Astrocyte (in vitro differentiated cells and primary cell): ENCODE results near the gene NPTX1. TPM values are rescaled to one million over a fixed set of nuclear protein-coding genes. Genes with fewer than 3 reads are reported as not detected.

Source experiments
- DNase-seq: peaks from one replicate; pipeline ENCODE4 v3.0.0-alpha.2; 2010; ENCODE audit warnings: low read depth
- FAIRE-seq: peaks from 2 replicates; lab custom pipeline; 2011; peaks lifted over from hg19 to GRCh38; lab: Jason Lieb, UNC
- H2AFZ ChIP-seq: 2 replicates; pipeline ENCODE4 v1.6.0; 2012; ENCODE audit warnings: low read depth, low read length, inconsistent platforms
- H3K27ac ChIP-seq: 2 replicates; pipeline ENCODE4 v1.5.1; 2011; ENCODE audit warnings: low read depth, low read length, inconsistent platforms
- H3K27me3 ChIP-seq: 2 replicates; pipeline ENCODE4 v1.6.0; 2011; ENCODE audit warnings: low read length, inconsistent platforms; ENCODE audit not compliant: insufficient read depth
- H3K36me3 ChIP-seq: 2 replicates; pipeline ENCODE4 v1.5.1; 2011; ENCODE audit warnings: low read length, inconsistent platforms; ENCODE audit not compliant: insufficient read depth
- H3K4me1 ChIP-seq: 2 replicates; pipeline ENCODE4 v1.5.1; 2011; ENCODE audit warnings: low read length, inconsistent platforms; ENCODE audit not compliant: insufficient read depth
- H3K4me2 ChIP-seq: 2 replicates; pipeline ENCODE4 v1.6.0; 2012; ENCODE audit warnings: low read length, inconsistent platforms
- H3K4me3 ChIP-seq: 2 replicates; pipeline ENCODE4 v1.5.1; 2011; ENCODE audit warnings: low read depth, mild to moderate bottlenecking, low read length, inconsistent platforms; ENCODE audit not compliant: insufficient read depth
- H3K79me2 ChIP-seq: 2 replicates; pipeline ENCODE4 v1.6.0; 2012; ENCODE audit warnings: mild to moderate bottlenecking, low read length, inconsistent platforms; ENCODE audit not compliant: insufficient read depth
- H3K9ac ChIP-seq: 2 replicates; pipeline ENCODE4 v1.6.0; 2012; ENCODE audit warnings: mild to moderate bottlenecking, low read length, inconsistent platforms
- H3K9me3 ChIP-seq: 2 replicates; pipeline ENCODE4 v1.5.1; 2012; ENCODE audit warnings: low read depth, mild to moderate bottlenecking, low read length, inconsistent platforms; ENCODE audit not compliant: insufficient read depth
- H4K20me1 ChIP-seq: 2 replicates; pipeline ENCODE4 v1.6.0; 2012; ENCODE audit warnings: low read length, inconsistent platforms; ENCODE audit not compliant: insufficient read depth
- H3K27ac Mint-ChIP-seq: one replicate; pipeline ENCODE4 v1.8.0; 2021; ENCODE audit warnings: mild to moderate bottlenecking, mixed read lengths; ENCODE audit not compliant: unreplicated experiment
- H3K27me3 Mint-ChIP-seq: one replicate; pipeline ENCODE4 v1.8.0; 2021; ENCODE audit warnings: low read depth, mixed read lengths; ENCODE audit not compliant: unreplicated experiment
- H3K36me3 Mint-ChIP-seq: one replicate; pipeline ENCODE4 v1.8.0; 2021; ENCODE audit warnings: low read depth, mixed read lengths; ENCODE audit not compliant: unreplicated experiment
- H3K4me1 Mint-ChIP-seq: one replicate; pipeline ENCODE4 v1.8.0; 2021; ENCODE audit warnings: low read depth, mixed read lengths; ENCODE audit not compliant: unreplicated experiment
- H3K4me3 Mint-ChIP-seq: one replicate; pipeline ENCODE4 v1.8.0; 2021; ENCODE audit warnings: mild to moderate bottlenecking, moderate library complexity, mixed read lengths; ENCODE audit not compliant: unreplicated experiment
- H3K9me3 Mint-ChIP-seq: one replicate; pipeline ENCODE4 v1.8.0; 2021; ENCODE audit warnings: mild to moderate bottlenecking, mixed read lengths; ENCODE audit not compliant: unreplicated experiment
- EZH2 ChIP-seq: IDR thresholded peaks from 2 replicates; pipeline ENCODE4 v1.6.1; 2012; ENCODE audit warnings: mild to moderate bottlenecking, low read length, inconsistent platforms; ENCODE audit not compliant: insufficient read depth
- total RNA-seq: library from RNA; stranded (reverse); gene quantifications from 2 replicates; pipeline ENCODE4 v1.2.1, GENCODE V29; 2021
- TF ChIP-seq, protein P1 (sequence below): IDR thresholded peaks from 2 replicates; pipeline ENCODE4 v1.5.1; 2011; ENCODE audit warnings: low read depth, mild to moderate bottlenecking, inconsistent platforms, low read length, moderate library complexity; ENCODE audit not compliant: insufficient read depth

NPTX1 gene
- total RNA-seq, 1 donor from 2014 or later: 0.43 TPM

GRCh38 chr17:80519091-80519781 lies 42.8 kb upstream of the NPTX1 start:
- no peak overlapping the region for H3K27ac ChIP-seq
- no peak for FAIRE-seq

GRCh38 chr17:80518392-80518791 lies 42.0 kb upstream of the NPTX1 start:
- peaks cover 27% of the 10 kb centered on the region for H3K27me3 Mint-ChIP-seq

More at GRCh38 chr17:80519091-80519781, 42.8 kb upstream of the NPTX1 start:
- H3K4me2 ChIP-seq: no peak overlapping the region
- no peak overlapping the region for H3K9ac ChIP-seq
- no peak for DNase-seq
- no peaks in the 10 kb centered on the region for H4K20me1 ChIP-seq
- H3K27me3 ChIP-seq: peaks cover 23% of the 10 kb centered on the region
- no peaks in the 10 kb centered on the region for H3K36me3 Mint-ChIP-seq
- no peak for TF ChIP-seq EZH2
- TF ChIP-seq, protein P1, sequence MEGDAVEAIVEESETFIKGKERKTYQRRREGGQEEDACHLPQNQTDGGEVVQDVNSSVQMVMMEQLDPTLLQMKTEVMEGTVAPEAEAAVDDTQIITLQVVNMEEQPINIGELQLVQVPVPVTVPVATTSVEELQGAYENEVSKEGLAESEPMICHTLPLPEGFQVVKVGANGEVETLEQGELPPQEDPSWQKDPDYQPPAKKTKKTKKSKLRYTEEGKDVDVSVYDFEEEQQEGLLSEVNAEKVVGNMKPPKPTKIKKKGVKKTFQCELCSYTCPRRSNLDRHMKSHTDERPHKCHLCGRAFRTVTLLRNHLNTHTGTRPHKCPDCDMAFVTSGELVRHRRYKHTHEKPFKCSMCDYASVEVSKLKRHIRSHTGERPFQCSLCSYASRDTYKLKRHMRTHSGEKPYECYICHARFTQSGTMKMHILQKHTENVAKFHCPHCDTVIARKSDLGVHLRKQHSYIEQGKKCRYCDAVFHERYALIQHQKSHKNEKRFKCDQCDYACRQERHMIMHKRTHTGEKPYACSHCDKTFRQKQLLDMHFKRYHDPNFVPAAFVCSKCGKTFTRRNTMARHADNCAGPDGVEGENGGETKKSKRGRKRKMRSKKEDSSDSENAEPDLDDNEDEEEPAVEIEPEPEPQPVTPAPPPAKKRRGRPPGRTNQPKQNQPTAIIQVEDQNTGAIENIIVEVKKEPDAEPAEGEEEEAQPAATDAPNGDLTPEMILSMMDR: no peak
- no peak overlapping the region for H3K4me3 Mint-ChIP-seq
- no peak overlapping the region for H3K4me3 ChIP-seq
- H3K79me2 ChIP-seq: no peaks in the 10 kb centered on the region
- no peaks in the 10 kb centered on the region for H3K36me3 ChIP-seq
- no peaks in the 10 kb centered on the region for H3K4me1 Mint-ChIP-seq
- H3K9me3 Mint-ChIP-seq: no peaks in the 10 kb centered on the region
- no peak overlapping the region for H3K27ac Mint-ChIP-seq
- H3K27me3 Mint-ChIP-seq: peaks cover 30% of the 10 kb centered on the region
- H3K4me1 ChIP-seq: no peaks in the 10 kb centered on the region
- no peaks in the 10 kb centered on the region for H3K9me3 ChIP-seq
- H2AFZ ChIP-seq: no peak overlapping the region

More at GRCh38 chr17:80518392-80518791, 42.0 kb upstream of the NPTX1 start:
- H3K36me3 Mint-ChIP-seq: no peaks in the 10 kb centered on the region
- H3K4me2 ChIP-seq: no peak overlapping the region
- H3K27ac ChIP-seq: no peak overlapping the region
- H3K9ac ChIP-seq: no peak overlapping the region
- FAIRE-seq (no peak), DNase-seq (no peak)
- H3K27ac Mint-ChIP-seq: no peak overlapping the region
- no peak overlapping the region for H3K4me3 Mint-ChIP-seq
- no peak overlapping the region for H2AFZ ChIP-seq
- peaks cover 7% of the 10 kb centered on the region for H3K4me1 ChIP-seq
- H3K79me2 ChIP-seq: no peaks in the 10 kb centered on the region
- H3K4me3 ChIP-seq: no peak overlapping the region
- no peaks in the 10 kb centered on the region for H4K20me1 ChIP-seq
- H3K27me3 ChIP-seq: peaks cover 23% of the 10 kb centered on the region
- H3K9me3 Mint-ChIP-seq: no peaks in the 10 kb centered on the region
- TF ChIP-seq, protein P1: no peak
- no peak for TF ChIP-seq EZH2
- H3K4me1 Mint-ChIP-seq: peaks cover 7% of the 10 kb centered on the region
- no peaks in the 10 kb centered on the region for H3K9me3 ChIP-seq
- no peaks in the 10 kb centered on the region for H3K36me3 ChIP-seq
